HG03095 (cell line): ENCODE results near the gene RALGPS2.

ENCODE experiments used
- ATAC-seq: cut with Tn5 transposase; IDR thresholded peaks from one replicate; pipeline ENCODE4 v1.9.1; 2021; ENCODE audit warnings: moderate library complexity; ENCODE audit not compliant: unreplicated experiment

RALGPS2 gene

GRCh38 chr1:178857126-178857525, 132.1 kb downstream of the RALGPS2 start:
- no peak for ATAC-seq

DNA sequence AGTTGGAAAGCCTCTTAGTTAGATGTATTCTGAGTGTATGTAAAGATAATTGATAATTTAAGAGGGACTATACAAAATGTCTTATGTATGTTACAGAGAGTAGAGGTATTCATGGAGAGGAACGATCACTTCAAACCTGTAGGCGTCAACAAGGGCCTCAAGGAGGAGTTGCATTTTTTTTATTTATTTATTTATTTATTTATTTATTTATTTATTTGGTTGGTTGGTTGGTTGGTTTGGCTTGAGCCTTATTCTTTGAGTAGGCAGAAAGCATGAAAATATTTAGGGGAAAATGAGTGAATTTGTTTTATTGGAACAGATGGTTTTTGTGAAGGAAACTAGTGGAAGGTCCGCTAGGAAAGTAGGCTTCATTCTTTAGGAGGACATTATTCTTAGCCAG, 137.4 kb downstream of the RALGPS2 start:
- no peak for ATAC-seq

DNA sequence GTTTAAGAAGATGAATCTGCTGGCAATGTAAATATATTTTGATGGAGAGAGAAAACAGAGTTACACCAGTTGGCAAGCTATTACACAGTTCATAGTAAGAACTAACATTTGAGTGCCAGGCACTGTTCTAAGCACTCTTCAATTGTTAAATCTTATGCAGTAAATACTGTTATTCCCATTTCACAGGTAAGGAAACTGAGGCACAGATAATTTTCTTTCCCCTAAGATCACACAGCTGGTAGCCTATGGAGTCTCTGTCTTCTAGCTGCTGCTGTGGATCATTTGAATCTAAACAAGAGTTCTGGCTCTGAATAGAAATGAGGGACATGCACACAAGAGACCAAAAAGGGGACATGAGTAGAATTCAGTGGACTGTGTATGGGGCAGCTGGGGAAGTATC, 137.8 kb downstream of the RALGPS2 start:
- no peak for ATAC-seq

GRCh38 chr1:178864326-178864725, 139.3 kb downstream of the RALGPS2 start:
- ATAC-seq: no peak

- ATAC-seq: no peak
Observed at GRCh38 chr1:178867670-178868069, 142.6 kb downstream of the RALGPS2 start.

DNA sequence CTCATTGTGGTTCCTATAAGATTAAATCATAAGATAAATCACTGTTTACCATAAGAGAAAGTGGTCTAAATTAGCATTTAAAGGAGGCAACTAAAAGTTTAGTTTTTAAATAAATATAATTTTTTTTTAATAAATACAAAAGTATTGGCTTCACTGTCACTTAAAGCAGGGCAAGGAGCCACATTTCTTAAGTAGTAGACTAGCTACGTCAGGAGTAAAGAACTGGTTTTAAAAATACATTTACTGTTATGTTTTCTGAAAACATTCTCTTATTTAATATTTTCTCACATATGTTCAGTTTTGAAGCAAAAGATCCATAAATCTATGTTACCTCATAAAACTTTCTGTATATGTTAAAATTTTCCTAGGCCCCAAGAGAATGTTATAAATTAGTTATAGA, 143.7 kb downstream of the RALGPS2 start:
- ATAC-seq: no peak

DNA sequence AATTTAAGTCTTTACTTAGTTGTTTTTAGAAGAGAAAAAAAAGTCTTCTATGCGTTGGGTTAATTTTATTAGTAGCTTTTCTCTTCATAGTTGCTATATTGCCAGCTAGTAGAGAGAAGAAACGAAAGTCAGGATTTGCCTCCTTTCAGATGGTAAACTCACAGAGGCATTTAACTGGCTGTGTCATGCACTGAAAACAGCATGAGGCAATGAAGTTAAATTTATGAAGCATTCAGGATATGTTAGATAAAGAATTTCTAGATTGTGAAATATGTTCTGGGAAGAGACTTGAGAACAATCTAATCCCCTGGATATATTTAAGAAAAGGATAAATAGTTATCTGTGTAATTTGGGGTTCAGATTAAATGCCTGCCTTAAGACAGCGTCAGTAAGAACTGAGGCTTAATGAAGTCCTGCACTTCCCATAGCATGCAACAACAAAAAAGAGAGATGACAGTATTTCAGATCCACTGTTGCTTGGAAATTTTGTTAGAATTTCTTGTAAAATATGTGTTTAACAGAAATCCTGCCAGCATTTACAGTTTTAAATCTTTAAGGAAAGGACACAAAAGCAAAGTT, 144.2 kb downstream of the RALGPS2 start:
- no peak for ATAC-seq

- ATAC-seq: no peak
Observed at GRCh38 chr1:178870221-178870620, 145.2 kb downstream of the RALGPS2 start.

- no peak for ATAC-seq
Observed at GRCh38 chr1:178870944-178871343, 145.9 kb downstream of the RALGPS2 start, which contains the start of gene ANGPTL1. TSS of gene ANGPTL1 (minus strand) at chr1:178871077. CDS start at chr1:178865776, 5,301 bp downstream.

DNA sequence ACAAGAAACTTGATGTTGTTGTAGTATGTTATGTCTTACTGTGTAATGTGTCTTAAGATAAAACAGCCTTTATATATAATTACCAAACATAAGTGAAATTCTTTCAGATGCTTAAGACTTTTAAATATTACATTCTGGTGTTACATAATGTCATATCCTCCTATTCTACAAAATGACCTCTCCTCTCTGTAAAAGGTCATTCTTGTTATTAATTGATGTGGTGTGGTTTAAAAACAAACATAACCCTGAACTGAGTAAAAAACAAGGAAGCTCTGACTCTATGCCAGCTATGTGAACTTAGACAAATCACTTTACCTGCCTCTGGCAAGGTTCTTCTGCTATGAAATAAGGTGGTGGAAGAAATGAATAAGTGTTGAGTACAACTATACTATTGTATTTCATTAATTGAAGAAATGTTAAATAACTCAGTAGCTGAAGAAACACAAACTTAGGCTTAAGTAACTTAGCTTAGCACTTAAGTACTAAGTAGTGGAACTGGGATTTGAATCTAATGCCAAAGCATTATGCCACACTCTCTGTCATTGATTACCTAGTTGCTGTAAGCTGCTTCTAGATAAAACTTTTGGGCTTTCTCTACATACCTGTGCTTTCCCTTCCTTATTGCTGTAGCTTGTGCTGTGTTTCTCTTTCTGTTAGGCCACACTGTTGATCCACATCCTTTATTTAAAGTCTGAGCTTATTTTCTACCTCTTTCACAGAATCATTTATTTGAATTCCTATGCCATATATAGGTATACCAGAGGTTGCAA, 146.7 kb downstream of the RALGPS2 start:
- no peak for ATAC-seq

- ATAC-seq: no peak
Observed at GRCh38 chr1:178874966-178875365, 149.9 kb downstream of the RALGPS2 start.

- no peak for ATAC-seq
Observed at GRCh38 chr1:178875936-178876335, 150.9 kb downstream of the RALGPS2 start.

- ATAC-seq: no peak
Observed at GRCh38 chr1:178877896-178878295, 152.9 kb downstream of the RALGPS2 start.

GRCh38 chr1:178881950-178882349, 156.9 kb downstream of the RALGPS2 start:
- no peak for ATAC-seq

DNA sequence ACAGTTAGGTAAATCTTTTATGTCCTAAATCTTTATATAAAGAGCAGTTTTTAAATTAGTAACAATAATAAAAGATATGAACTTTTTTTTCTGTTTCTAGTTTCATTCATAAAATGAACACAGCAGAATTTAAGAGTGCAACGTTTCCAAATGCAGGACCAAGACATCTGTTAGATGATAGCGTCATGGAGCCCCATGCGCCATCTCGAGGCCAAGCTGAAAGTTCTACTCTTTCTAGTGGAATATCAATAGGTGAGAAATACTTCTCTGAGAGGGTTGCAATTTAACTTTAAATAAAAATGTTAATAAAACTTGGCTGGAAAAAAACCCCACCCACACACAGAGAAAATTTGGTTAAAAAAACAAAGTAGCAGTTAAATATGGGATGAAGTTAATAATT, 160.8 kb downstream of the RALGPS2 start:
- ATAC-seq: no peak

DNA sequence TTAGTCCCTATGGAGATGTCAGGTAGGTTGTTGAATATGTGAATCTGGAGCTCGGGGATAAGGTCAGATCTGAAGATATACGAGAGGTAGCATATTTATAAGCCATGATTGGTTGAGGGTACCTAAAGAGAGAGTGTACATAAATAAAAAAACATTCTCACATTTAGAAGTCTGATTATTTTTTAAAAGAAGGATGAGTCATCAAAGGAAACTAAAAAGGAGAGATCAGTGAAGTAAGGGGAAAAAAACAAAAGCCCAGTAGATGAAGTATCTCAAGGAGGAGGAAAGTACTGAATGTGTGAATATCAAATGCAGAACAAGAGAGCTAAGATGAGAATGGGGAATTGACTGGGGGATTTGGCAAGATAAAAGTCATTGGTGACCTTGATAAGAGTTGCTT, 161.5 kb downstream of the RALGPS2 start:
- no peak for ATAC-seq

GRCh38 chr1:178895928-178896327, 170.9 kb downstream of the RALGPS2 start:
- ATAC-seq: no peak

- ATAC-seq: no peak
Observed at GRCh38 chr1:178898401-178898800, 173.4 kb downstream of the RALGPS2 start.

DNA sequence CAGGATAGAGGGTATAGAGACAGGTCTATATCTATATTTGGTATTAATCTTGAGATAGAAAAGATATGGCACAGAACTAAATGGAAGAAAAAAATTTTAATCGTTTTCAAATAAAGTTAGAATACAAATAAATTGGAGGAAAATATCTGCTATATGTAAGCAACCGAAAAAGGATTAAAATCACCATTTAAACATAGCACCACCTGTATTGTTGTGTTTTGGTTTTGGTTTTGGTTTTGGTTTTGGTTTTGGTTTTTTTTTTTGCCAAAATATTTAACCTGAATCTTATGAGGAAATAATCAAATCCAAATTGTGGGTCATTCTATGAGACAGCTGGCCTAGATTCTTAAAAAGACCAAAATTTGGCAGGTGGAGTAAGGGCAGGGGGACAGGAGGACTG, 174.4 kb downstream of the RALGPS2 start:
- no peak for ATAC-seq

DNA sequence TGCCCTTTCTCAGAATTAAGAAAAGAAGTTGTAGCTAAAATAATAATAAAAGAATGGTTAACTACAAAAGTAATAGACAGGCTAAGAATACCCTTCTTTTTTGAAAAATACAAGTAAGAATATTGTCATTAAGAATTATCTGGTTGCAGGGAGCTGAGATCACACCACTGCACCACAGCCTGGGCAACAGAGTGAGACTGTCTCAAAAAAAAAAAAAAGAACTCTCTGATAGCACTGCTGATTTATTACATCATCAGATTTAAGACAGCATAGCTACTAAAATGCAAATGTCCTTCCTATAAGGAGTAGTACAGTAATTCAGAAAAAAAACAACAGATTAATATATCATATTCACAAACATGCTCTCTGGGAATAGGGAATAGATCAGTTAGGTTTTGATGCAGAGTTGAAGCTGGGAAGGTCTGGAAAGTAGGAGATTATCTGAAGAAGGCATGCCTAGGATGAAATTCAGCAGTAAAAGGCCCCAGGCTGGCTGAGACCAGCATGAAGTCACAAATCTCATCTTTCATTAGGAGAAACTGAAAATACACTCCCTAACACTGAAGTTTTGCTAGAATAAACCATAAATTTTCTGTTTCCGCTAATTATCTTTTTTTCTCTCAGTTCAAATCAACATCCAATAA, 176.6 kb downstream of the RALGPS2 start:
- no peak for ATAC-seq

- no peak for ATAC-seq
Observed at GRCh38 chr1:178908358-178908757, 183.3 kb downstream of the RALGPS2 start.

- no peak for ATAC-seq
Observed at GRCh38 chr1:178910023-178910422, 185.0 kb downstream of the RALGPS2 start.
